ENCODE measurements around the gene OGA.

Gene OGA

GRCh38 chr10:101772895-101773761 is 45.1 kb downstream of the OGA start:
- no peak overlapping the region for H3K4me3 Mint-ChIP-seq
- CTCF ChIA-PET = interaction anchor here (0.6 to 4.0 kb wide), 5 partner anchors 9 to 552 kb away, joined by 3 to 26 read pairs (median 3); partner anchors contain the start of gene NPM3

GRCh38 chr10:101772017-101772894 is 46.0 kb downstream of the OGA start:
- H3K27me3 Mint-ChIP-seq = peaks cover 94% of the 10 kb centered on the region
- CTCF ChIA-PET = interaction anchor here (0.6 to 4.0 kb wide), 5 partner anchors 10 to 191 kb away, joined by 3 to 26 read pairs (median 3); partner anchors contain the start of gene NPM3
- no peak for DNase-seq
- no peaks in the 10 kb centered on the region for H3K9me3 Mint-ChIP-seq
- H3K36me3 Mint-ChIP-seq = no peaks in the 10 kb centered on the region
- no peak overlapping the region for H3K27ac Mint-ChIP-seq
- H3K4me1 Mint-ChIP-seq = peaks cover 9% of the 10 kb centered on the region
- no peak overlapping the region for H3K4me3 Mint-ChIP-seq

More at GRCh38 chr10:101772895-101773761, 45.1 kb downstream of the OGA start:
- Mint-ChIP-seq H3K27ac (no peak overlapping the region), H3K4me1 (peaks cover 12% of the 10 kb centered on the region), H3K36me3 (no peaks in the 10 kb centered on the region), H3K9me3 (no peaks in the 10 kb centered on the region), H3K27me3 (peaks cover 94% of the 10 kb centered on the region)
- DNase-seq = no peak

DNA sequence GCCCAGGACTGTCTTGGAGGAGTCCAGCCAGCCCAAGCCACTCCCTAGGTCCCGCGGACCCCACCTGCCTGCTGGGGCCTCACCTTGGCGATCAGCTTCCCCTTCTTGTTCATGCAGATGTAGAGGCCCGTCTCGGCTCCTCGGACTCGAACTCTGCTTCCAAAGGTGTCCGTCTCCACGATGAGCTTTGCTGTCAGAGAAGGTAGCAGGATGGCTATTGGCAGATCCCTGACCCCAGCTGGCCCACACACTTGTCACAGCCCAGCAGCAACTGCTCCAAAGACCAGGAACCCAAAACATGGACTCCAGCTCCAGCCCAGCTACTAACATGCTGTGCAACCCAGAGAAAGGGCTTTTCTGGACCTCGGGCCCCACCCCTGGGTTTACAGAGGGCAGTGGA is 46.9 kb downstream of the OGA start:
- Mint-ChIP-seq H3K27me3 (peaks cover 94% of the 10 kb centered on the region), H3K9me3 (no peaks in the 10 kb centered on the region), H3K36me3 (no peaks in the 10 kb centered on the region), H3K4me3 (no peak overlapping the region), H3K4me1 (peaks cover 6% of the 10 kb centered on the region), H3K27ac (no peak overlapping the region)
- DNase-seq = no peak
- CTCF ChIA-PET = interaction anchor here (1.2 to 4.0 kb wide), 4 partner anchors 11 to 173 kb away, joined by 3 to 26 read pairs (median 8); partner anchors contain the start of gene NPM3

DNA sequence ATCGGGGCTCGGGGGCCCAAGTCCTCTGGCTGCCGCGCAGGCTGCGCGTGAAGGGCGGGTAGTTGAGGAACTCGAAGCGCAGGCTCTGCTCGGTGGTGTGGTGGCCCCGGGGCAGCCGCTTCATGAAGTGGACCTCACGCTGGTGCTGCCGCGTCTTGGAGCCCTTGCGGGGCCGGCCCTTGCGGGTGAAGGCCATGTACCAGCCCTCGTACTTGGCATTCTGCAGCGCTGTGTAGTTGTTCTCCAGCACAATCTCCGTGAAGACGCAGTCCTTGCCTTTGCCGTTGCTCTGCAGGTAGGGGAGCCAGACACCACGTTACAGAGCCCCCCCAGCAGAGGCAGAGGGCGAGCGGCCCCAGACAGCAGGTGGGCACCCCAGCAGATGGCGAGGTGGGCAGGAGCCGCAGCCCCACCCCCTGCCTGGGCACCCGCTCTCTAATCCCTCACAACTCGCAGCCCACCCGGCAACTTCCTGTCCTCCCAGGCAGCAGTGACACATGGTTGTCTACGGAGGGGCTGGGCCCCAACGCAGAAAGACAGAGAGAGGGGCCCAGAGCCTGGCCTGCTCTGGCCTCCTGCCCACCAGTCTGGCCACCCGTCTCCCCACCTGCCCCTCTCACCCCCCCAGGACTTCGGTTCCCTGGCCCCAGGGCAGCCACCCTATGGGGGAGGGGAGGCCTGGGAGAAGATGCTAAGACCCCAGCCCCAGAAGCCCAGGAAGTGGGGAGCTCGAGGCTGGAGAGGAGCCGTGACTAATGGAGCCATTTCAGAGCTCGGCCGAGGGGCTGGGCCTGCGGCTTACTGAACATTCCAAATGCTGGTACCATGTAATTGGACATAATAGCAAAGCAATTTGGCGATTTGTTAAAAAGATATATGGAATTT is 47.7 kb downstream of the OGA start:
- Mint-ChIP-seq H3K27ac (no peak overlapping the region), H3K27me3 (peaks cover 100% of the 10 kb centered on the region), H3K4me3 (no peak overlapping the region), H3K9me3 (no peaks in the 10 kb centered on the region), H3K4me1 (peaks cover 6% of the 10 kb centered on the region), H3K36me3 (no peaks in the 10 kb centered on the region)
- CTCF ChIA-PET = interaction anchor here (3.1 to 4.0 kb wide), 2 partner anchors 11 to 168 kb away, joined by 14 to 26 read pairs; partner anchors contain the start of gene NPM3
- no peak for DNase-seq

- CTCF ChIA-PET = interaction anchor here (0.6 to 2.0 kb wide), 3 partner anchors 10 to 1496 kb away, joined by 3 to 12 read pairs (median 4); no protein-coding TSS in a partner anchor
- Mint-ChIP-seq H3K36me3 (no peaks in the 10 kb centered on the region), H3K4me3 (no peak overlapping the region), H3K27ac (no peak overlapping the region), H3K27me3 (peaks cover 100% of the 10 kb centered on the region), H3K4me1 (peaks cover 6% of the 10 kb centered on the region), H3K9me3 (no peaks in the 10 kb centered on the region)
- DNase-seq = no peak
Measured at GRCh38 chr10:101769541-101770180, 48.6 kb downstream of the OGA start.

DNA sequence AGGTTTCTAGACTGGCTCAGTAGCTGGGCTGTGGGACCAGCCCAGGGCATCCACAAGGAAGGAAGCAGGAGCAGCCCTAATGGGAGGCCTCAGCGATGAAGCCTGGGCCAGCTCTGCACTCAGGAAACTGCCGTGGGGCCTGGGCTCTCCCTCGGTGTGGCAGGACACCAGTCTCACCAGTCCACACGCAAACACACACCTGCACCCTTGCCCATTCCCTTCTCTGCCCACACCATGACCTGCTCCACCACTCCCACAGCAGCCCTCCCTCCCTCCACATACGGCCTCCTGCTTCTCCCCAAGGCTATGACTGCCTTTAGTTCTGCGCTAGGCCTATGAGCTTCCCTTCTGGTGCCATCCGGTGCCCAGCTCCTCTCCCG is 49.5 kb downstream of the OGA start:
- no peak overlapping the region for H3K4me3 Mint-ChIP-seq
- no peak overlapping the region for H3K27ac Mint-ChIP-seq
- H3K36me3 Mint-ChIP-seq = no peaks in the 10 kb centered on the region
- no peak for DNase-seq
- CTCF ChIA-PET = interaction anchor here (1.4 to 2.0 kb wide), 3 partner anchors 11 to 166 kb away, joined by 4 to 12 read pairs (median 6); no protein-coding TSS in a partner anchor
- peaks cover 94% of the 10 kb centered on the region for H3K27me3 Mint-ChIP-seq
- peaks cover 2% of the 10 kb centered on the region for H3K4me1 Mint-ChIP-seq
- no peaks in the 10 kb centered on the region for H3K9me3 Mint-ChIP-seq

DNA sequence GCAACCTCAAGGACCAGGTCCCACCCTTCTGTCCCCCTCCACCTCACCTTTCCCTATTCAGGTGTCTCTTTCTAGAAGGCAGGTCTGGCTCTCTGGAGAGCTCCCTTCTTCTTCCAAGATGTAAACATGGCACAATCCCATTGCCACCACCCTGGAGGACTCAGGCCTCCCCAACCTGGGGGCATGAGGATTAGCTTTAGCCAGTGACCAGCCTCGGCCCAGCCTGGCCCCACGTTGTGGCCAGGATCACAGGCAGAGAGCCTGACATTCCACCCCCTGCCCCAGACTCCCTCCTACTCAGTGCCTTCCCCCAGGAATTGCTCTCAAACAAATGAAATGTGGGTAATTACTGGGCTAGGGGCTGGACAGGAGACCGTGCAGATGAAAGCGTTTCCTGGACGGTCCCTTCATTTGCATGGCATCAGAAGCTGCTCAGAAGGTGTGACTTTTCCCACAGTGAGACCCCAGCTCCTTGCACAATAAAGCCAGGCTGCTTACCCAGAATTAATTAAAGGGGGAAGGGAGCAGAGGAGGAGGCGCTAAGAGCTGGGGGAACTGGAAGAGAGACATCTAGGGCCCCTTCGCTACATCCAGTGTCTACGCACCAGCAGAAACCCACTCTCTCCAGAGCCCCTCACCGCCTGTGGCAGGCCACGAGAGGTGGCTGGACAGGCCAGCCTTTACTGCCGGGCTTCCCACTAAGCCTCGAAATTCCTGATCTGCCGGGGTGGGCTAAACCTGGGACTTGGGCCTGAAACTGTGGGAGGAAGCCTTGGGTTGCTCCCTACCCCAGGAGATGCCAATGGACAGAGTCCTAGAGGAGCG is 50.1 kb downstream of the OGA start:
- no peaks in the 10 kb centered on the region for H3K9me3 Mint-ChIP-seq
- H3K4me3 Mint-ChIP-seq = no peak overlapping the region
- CTCF ChIA-PET = interaction anchor here (1.4 to 2.0 kb wide), 4 partner anchors 10 to 165 kb away, joined by 3 to 12 read pairs (median 5); no protein-coding TSS in a partner anchor
- no peaks in the 10 kb centered on the region for H3K36me3 Mint-ChIP-seq
- H3K27ac Mint-ChIP-seq = no peak overlapping the region
- no peak for DNase-seq
- H3K27me3 Mint-ChIP-seq = peaks cover 88% of the 10 kb centered on the region
- H3K4me1 Mint-ChIP-seq = no peaks in the 10 kb centered on the region

DNA sequence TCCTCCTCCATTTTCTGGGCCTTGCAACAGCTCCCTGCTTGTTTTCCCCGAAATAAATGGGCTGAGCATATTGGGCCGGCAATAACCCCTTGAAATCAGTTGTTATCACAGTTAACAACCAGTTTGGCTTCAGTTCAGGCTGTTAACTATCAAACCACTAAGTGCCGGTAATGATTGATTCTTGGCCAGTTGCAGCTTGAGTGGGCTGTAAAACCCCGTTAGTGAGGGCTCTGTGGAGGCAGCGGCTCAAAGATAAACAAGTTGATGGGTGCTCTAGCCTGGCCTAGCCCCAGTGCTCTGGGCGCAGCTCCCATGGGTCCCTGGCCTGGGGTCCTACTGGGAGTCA is 50.7 kb downstream of the OGA start:
- CTCF ChIA-PET = interaction anchor here (1.4 to 1.6 kb wide), 2 partner anchors 9 to 165 kb away, joined by 3 to 6 read pairs; no protein-coding TSS in a partner anchor
- H3K4me3 Mint-ChIP-seq = no peak overlapping the region
- DNase-seq = no peak
- peaks cover 82% of the 10 kb centered on the region for H3K27me3 Mint-ChIP-seq
- no peak overlapping the region for H3K27ac Mint-ChIP-seq
- no peaks in the 10 kb centered on the region for H3K4me1 Mint-ChIP-seq
- H3K9me3 Mint-ChIP-seq = no peaks in the 10 kb centered on the region
- no peaks in the 10 kb centered on the region for H3K36me3 Mint-ChIP-seq

DNA sequence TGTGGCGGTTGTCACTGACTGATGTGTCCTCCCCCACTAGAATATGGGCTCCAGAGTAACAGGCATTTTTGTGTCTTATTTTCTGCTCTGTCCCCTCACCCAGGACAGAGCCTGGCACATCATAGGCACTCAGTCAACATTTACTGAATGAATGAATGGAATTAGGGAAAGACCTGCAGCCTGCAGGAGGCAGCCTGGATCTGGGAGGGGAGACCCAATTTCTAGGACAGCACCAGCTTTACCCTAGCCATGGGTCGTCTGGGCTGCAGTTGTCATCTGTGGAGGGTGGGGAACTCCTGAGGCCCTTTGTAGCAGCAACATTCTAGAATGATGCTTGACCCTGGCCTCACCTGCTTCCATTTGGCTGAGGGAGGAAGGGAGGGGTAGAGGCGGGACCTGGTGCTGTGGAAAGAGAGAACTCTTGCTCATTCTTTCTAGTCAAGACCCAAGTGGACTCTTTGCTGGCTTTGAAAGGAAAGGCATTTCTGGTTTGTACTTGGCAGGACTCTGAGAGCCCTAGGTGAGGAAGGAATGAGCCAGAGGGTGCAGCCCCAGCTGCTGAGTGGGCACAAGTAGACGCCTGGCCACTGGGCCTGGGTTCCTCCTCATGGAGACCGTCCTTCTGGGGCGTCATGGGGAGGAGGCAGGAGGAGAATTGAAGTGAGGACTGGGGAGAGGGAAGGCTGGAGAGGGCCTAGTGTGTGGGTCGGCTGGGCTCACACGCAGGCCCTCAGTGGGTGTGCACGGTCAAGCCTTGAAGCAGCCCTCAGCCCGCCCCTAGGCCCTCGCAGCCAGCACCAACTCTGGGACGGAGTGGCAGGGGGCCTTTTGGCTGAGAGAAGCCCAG is 51.3 kb downstream of the OGA start:
- H3K9me3 Mint-ChIP-seq = no peaks in the 10 kb centered on the region
- peaks cover 76% of the 10 kb centered on the region for H3K27me3 Mint-ChIP-seq
- no peaks in the 10 kb centered on the region for H3K4me1 Mint-ChIP-seq
- no peak for DNase-seq
- no peak overlapping the region for H3K27ac Mint-ChIP-seq
- CTCF ChIA-PET = interaction anchor here (1.4 kb wide), 1 partner anchor 9 kb away, joined by 3 read pairs; no protein-coding TSS in a partner anchor
- H3K36me3 Mint-ChIP-seq = no peaks in the 10 kb centered on the region
- H3K4me3 Mint-ChIP-seq = no peak overlapping the region

DNA sequence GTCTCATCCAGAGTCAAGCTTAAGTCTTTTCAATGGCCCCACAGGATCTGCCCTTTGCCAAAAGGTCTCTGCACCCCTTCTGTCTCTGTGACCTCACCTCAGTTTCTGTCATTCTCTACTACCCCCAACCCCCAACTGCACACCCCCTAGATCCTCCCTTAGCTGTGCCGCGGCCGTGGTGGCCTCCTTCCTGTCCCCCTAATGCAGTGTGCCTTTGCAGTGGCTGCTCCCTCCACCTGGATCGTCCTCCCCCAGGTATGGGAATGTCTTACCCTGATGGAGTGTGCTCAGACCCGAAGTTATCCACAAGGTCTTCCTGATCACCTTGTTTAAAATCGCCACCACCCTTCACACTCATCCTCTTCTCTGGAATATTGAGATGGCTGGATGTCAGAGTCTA is 51.9 kb downstream of the OGA start:
- Mint-ChIP-seq H3K4me1 (no peaks in the 10 kb centered on the region), H3K27ac (no peak overlapping the region), H3K9me3 (no peaks in the 10 kb centered on the region), H3K36me3 (no peaks in the 10 kb centered on the region), H3K4me3 (no peak overlapping the region), H3K27me3 (peaks cover 71% of the 10 kb centered on the region)
- no peak for DNase-seq
- CTCF ChIA-PET = interaction anchor here (1.1 kb wide), 1 partner anchor 163 kb away, joined by 8 read pairs; no protein-coding TSS in a partner anchor

GRCh38 chr10:101763141-101763846 is 55.0 kb downstream of the OGA start:
- no peak for DNase-seq
- Mint-ChIP-seq H3K4me1 (no peaks in the 10 kb centered on the region), H3K36me3 (no peaks in the 10 kb centered on the region), H3K27ac (no peak overlapping the region), H3K27me3 (peaks cover 67% of the 10 kb centered on the region), H3K4me3 (no peak overlapping the region), H3K9me3 (no peaks in the 10 kb centered on the region)
- CTCF ChIA-PET = no interaction called here
